ENCODE results near the gene LTN1.

The LTN1 gene

DNA sequence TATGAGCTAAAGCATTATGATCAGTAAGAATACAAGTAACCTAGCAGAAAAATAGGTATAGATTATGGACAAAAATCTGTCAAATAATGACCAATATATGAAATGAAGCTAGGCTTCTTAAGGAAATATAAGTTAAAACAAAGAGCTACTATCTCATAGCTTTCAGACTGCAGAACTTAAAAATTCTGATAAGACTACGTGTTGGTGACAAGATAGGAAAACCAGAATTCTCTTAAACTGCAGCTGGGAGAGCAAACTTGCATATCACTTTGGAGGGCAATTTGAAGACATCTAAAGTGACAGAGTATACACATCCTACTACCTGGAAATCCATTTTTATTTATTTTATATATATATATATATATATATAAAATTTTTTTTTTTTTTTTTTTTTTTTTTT, 65.5 kb downstream of the LTN1 start:
- H2AFZ ChIP-seq (ENCODE audit: low read length), result no peak overlapping the region
- H3F3A ChIP-seq (ENCODE audit: low read depth), result no peaks in the 10 kb centered on the region
- H3K9ac ChIP-seq (ENCODE audit: low read depth, low read length, poor library complexity, severe bottlenecking), result no peak overlapping the region
- no peaks in the 10 kb centered on the region for H3K9me3 ChIP-seq (ENCODE audit: insufficient read depth, low read depth, low read length)
- H3K4me2 ChIP-seq (ENCODE audit: low read depth, low read length, poor library complexity, severe bottlenecking), result no peak overlapping the region
- no peak overlapping the region for H3K4me3 ChIP-seq (ENCODE audit: low read length, poor library complexity, severe bottlenecking)
- no peaks in the 10 kb centered on the region for H3K9me2 ChIP-seq (replicated peaks; ENCODE audit: low read depth, low read length)
- H3K4me1 ChIP-seq (ENCODE audit: insufficient read depth, low read length, poor library complexity, severe bottlenecking), result no peaks in the 10 kb centered on the region
- H4K20me1 ChIP-seq (ENCODE audit: insufficient read depth, low read length, poor library complexity, severe bottlenecking), result no peaks in the 10 kb centered on the region
- no peaks in the 10 kb centered on the region for H3K27me3 ChIP-seq (ENCODE audit: insufficient read depth, low read length, poor library complexity, severe bottlenecking)
- peaks cover 8% of the 10 kb centered on the region; the same call in 1 of the 2 replicates for H3K36me3 ChIP-seq (ENCODE audit: insufficient read depth, low read length)
- no peaks in the 10 kb centered on the region for H3K79me2 ChIP-seq (ENCODE audit: insufficient read depth, low read length)
- no peak for TF ChIP-seq CTCF (conservative IDR thresholded peaks at IDR 0.05; ENCODE audit: low read length)
- TF ChIP-seq EZH2phosphoT487 (IDR thresholded peaks at IDR 0.05; ENCODE audit: borderline replicate concordance), result no peak

GRCh38 chr21:28923439-28923975, 69.2 kb downstream of the LTN1 start:
- TF ChIP-seq EZH2phosphoT487 (IDR thresholded peaks at IDR 0.05; ENCODE audit: borderline replicate concordance) (no peak), CTCF (conservative IDR thresholded peaks at IDR 0.05; ENCODE audit: low read length) (no peak)
- H3K36me3 ChIP-seq (ENCODE audit: insufficient read depth, low read length), result no peaks in the 10 kb centered on the region
- H4K20me1 ChIP-seq (ENCODE audit: insufficient read depth, low read length, poor library complexity, severe bottlenecking), result no peaks in the 10 kb centered on the region
- H3K4me3 ChIP-seq (ENCODE audit: low read length, poor library complexity, severe bottlenecking), result no peak overlapping the region
- H3K9me3 ChIP-seq (ENCODE audit: insufficient read depth, low read depth, low read length), result no peaks in the 10 kb centered on the region
- H3K9ac ChIP-seq (ENCODE audit: low read depth, low read length, poor library complexity, severe bottlenecking), result no peak overlapping the region
- no peaks in the 10 kb centered on the region for H3F3A ChIP-seq (ENCODE audit: low read depth)
- no peak overlapping the region for H3K4me2 ChIP-seq (ENCODE audit: low read depth, low read length, poor library complexity, severe bottlenecking)
- H3K4me1 ChIP-seq (ENCODE audit: insufficient read depth, low read length, poor library complexity, severe bottlenecking), result no peaks in the 10 kb centered on the region
- no peaks in the 10 kb centered on the region for H3K79me2 ChIP-seq (ENCODE audit: insufficient read depth, low read length)
- H3K27me3 ChIP-seq (ENCODE audit: insufficient read depth, low read length, poor library complexity, severe bottlenecking), result no peaks in the 10 kb centered on the region
- H3K9me2 ChIP-seq (replicated peaks; ENCODE audit: low read depth, low read length), result no peaks in the 10 kb centered on the region
- H2AFZ ChIP-seq (ENCODE audit: low read length), result no peak overlapping the region

DNA sequence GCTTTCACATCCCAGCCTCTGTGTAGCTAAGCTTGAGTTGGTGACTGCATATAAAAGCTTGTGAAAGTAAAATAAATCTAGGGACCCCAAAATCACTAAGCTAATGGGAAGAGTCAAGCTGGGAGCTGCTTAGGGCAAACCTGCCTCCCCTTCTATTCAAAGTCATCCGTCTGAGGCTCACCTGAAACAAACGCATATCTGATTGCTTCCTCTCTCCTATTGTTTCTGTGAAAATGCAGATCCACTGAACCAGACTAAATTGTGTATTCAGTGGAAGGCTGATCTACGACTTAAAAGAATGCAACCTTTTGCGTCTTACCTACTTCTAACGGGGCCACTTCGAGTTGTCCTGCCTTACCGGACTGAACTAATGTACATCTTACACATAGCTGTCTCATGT, 70.3 kb downstream of the LTN1 start:
- H3K27me3 ChIP-seq (ENCODE audit: insufficient read depth, low read length, poor library complexity, severe bottlenecking), result no peaks in the 10 kb centered on the region
- TF ChIP-seq EZH2phosphoT487 (IDR thresholded peaks at IDR 0.05; ENCODE audit: borderline replicate concordance) (no peak), CTCF (conservative IDR thresholded peaks at IDR 0.05; ENCODE audit: low read length) (no peak)
- H3K9me3 ChIP-seq (ENCODE audit: insufficient read depth, low read depth, low read length), result no peaks in the 10 kb centered on the region
- H3K4me3 ChIP-seq (ENCODE audit: low read length, poor library complexity, severe bottlenecking), result no peak overlapping the region
- H2AFZ ChIP-seq (ENCODE audit: low read length), result no peak overlapping the region
- H3F3A ChIP-seq (ENCODE audit: low read depth), result no peaks in the 10 kb centered on the region
- H3K4me2 ChIP-seq (ENCODE audit: low read depth, low read length, poor library complexity, severe bottlenecking), result no peak overlapping the region
- no peaks in the 10 kb centered on the region for H3K36me3 ChIP-seq (ENCODE audit: insufficient read depth, low read length)
- H3K4me1 ChIP-seq (ENCODE audit: insufficient read depth, low read length, poor library complexity, severe bottlenecking), result no peaks in the 10 kb centered on the region
- H4K20me1 ChIP-seq (ENCODE audit: insufficient read depth, low read length, poor library complexity, severe bottlenecking), result no peaks in the 10 kb centered on the region
- H3K79me2 ChIP-seq (ENCODE audit: insufficient read depth, low read length), result no peaks in the 10 kb centered on the region
- no peak overlapping the region for H3K9ac ChIP-seq (ENCODE audit: low read depth, low read length, poor library complexity, severe bottlenecking)
- no peaks in the 10 kb centered on the region for H3K9me2 ChIP-seq (replicated peaks; ENCODE audit: low read depth, low read length)

Data from Loucy (cell line).